22Rv1 (cell line): ENCODE measurements around the gene TLL2.

ENCODE experiments used
- ZFX ChIP-seq: fragments of 450-650 bp; IDR thresholded peaks from 2 replicates; pipeline ENCODE4 v1.6.1; 2017; ENCODE audit warnings: antibody characterized with exemption, borderline replicate concordance
- TF ChIP-seq, protein P1 (sequence below): fragments of 450-650 bp; IDR thresholded peaks from 2 replicates; pipeline ENCODE4 v1.5.1; 2017; ENCODE audit warnings: mild to moderate bottlenecking

DNA sequence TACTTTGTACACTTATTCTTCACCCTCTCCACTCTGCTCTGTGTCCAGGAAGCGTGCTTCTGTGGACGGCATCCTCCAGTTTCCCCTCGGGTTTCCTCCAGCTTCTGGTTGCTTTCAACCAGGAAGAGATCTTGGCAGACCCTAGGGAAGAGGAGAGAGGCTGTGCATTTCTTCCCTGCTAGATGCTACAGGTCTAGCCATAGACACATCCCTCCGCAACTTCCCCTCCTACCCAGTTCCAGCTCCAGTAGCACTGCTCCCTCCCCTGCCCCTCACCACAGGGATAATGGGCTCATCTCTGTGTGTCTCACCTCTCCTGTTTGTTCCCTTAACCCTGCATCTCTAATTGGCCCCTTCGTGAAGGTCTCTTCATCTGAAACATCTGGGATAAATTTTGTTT is 16.3 kb downstream of the TLL2 start:
- TF ChIP-seq, protein P1, sequence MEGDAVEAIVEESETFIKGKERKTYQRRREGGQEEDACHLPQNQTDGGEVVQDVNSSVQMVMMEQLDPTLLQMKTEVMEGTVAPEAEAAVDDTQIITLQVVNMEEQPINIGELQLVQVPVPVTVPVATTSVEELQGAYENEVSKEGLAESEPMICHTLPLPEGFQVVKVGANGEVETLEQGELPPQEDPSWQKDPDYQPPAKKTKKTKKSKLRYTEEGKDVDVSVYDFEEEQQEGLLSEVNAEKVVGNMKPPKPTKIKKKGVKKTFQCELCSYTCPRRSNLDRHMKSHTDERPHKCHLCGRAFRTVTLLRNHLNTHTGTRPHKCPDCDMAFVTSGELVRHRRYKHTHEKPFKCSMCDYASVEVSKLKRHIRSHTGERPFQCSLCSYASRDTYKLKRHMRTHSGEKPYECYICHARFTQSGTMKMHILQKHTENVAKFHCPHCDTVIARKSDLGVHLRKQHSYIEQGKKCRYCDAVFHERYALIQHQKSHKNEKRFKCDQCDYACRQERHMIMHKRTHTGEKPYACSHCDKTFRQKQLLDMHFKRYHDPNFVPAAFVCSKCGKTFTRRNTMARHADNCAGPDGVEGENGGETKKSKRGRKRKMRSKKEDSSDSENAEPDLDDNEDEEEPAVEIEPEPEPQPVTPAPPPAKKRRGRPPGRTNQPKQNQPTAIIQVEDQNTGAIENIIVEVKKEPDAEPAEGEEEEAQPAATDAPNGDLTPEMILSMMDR: no peak
- no peak for TF ChIP-seq ZFX
